Adrenal gland (tissue), 12 donors: ENCODE data around the gene LIMS1. TPM values are rescaled to one million over a fixed set of nuclear protein-coding genes. Genes with fewer than 3 reads are reported as not detected.
A peak's percentile ranks its signal among the peaks of the same experiment; 100 is the strongest.

Experiments
- DNase-seq, 7 donors: peaks; one replicate each; pipeline ENCODE4 v3.0.0-alpha.2; 2019 to 2020
- H3K27ac ChIP-seq, 5 donors: fragments of 200-600 bp; sonication (generic) in 4 of 5; 1 replicate in 3 of 5; 2 replicates in 2 of 5; pipeline versions ENCODE4 v1.5.1 to v1.8.0; 2016 to 2020; ENCODE audit warnings: mild to moderate bottlenecking in 1 of 5
- H3K27me3 ChIP-seq: fragments of 200-600 bp; 2 replicates; pipeline ENCODE4 v1.8.0; 2021
- H3K36me3 ChIP-seq, 2 donors: fragments of 200-600 bp; replicated peaks in 1 of 2; 1 replicate in 1 of 2; 2 replicates in 1 of 2; pipeline versions ENCODE4 v1.5.1 to v1.8.0; 2018 to 2022
- H3K4me1 ChIP-seq, 2 donors: fragments of 200-600 bp; replicated peaks in 1 of 2; 1 replicate in 1 of 2; 2 replicates in 1 of 2; pipeline versions ENCODE4 v1.5.1 to v1.8.0; 2018 to 2021
- H3K4me3 ChIP-seq, 4 donors: fragments of 200-600 bp; sonication (generic) in 3 of 4; one replicate each; pipeline ENCODE4 v1.5.1; 2016 to 2018
- H3K9me3 ChIP-seq, 3 donors: fragments of 200-600 bp; sonication (generic) in 1 of 3; replicated peaks in 1 of 3; 1 replicate in 2 of 3; 2 replicates in 1 of 3; pipeline versions ENCODE4 v1.5.1 to v1.8.0; 2016 to 2021
- CTCF ChIP-seq, 6 experiments: fragments of 450-650 bp in 4 of 6; fragments of 200-600 bp in 2 of 6; sonication (generic) in 1 of 6; IDR thresholded peaks; 1 replicate in 5 of 6; 2 replicates in 1 of 6; pipeline versions ENCODE4 v1.5.1 to v1.8.0; 2016 to 2021; ENCODE audit warnings: antibody characterized with exemption in 6 of 6, mild to moderate bottlenecking in 2 of 6, moderate library complexity in 1 of 6
- POLR2A ChIP-seq, 2 donors: fragments of 450-650 bp; IDR thresholded peaks; one replicate each; pipeline ENCODE4 v1.6.1; 2017; ENCODE audit warnings: antibody characterized with exemption in 2 of 2, mild to moderate bottlenecking in 2 of 2, moderate library complexity in 1 of 2
- WGBS, 4 donors: extraction: QIAGEN DNeasy Blood & Tissue Kit in 2 of 4; methylation state at CpG; one replicate each; pipeline versions ENCODE4 v1.1.5 to v1.1.7; 2013 to 2017; 5-methylcytosine and 5-hydroxymethylcytosine counted together
- intact Hi-C, 2 donors: fragments of 100-400 bp; cut with DNase I; formaldehyde crosslinking; loops; one replicate each; pipeline versions ENCODE4 v1.14.1 to v1.15.0; 2022 to 2023
- polyA plus RNA-seq, 3 donors: library from polyadenylated mRNA; stranded (reverse); fragments of 200-250 nt in 2 of 3; fragments of 350-450 nt in 1 of 3; fragmentation: Illumina TruSeq in 1 of 3; extraction: RNeasy Lipid Tissue Mini Kit (QIAGEN cat#74804) in 1 of 3; gene quantifications; one replicate each; pipeline ENCODE4 v1.2.3, GENCODE V29; 2013 to 2014
- total RNA-seq, 9 donors: library from RNA; depleted of rRNA in 4 of 9; stranded (reverse); fragments of >200 nt in 4 of 9; fragments of 120-200 nt in 1 of 9; fragmentation: NEBNext Ultra II Directional in 1 of 9; extraction: Animal tissue kit (Norgen Biotek cat#: 25700) in 1 of 9; gene quantifications; one replicate each; pipeline versions ENCODE4 v1.1.0 to v1.2.4, GENCODE V29; 2013 to 2023
- donor health status: healthy with polysubstance abuse.
- donor health status: Bipolar disorder and iron deficiency.
- donor health status: DM: yes; HTN: yes; CAD: no.
- donor health status: DM: no; HTN: no; CAD: no.
- donor health status: DM: no; HTN: no; CAD: no.
- donor health status: DM: yes; HTN: yes; CAD: no.

LIMS1 gene
- total and polyA plus RNA-seq, 12 donors, result 33.5 to 182 (median 111) TPM

DNA sequence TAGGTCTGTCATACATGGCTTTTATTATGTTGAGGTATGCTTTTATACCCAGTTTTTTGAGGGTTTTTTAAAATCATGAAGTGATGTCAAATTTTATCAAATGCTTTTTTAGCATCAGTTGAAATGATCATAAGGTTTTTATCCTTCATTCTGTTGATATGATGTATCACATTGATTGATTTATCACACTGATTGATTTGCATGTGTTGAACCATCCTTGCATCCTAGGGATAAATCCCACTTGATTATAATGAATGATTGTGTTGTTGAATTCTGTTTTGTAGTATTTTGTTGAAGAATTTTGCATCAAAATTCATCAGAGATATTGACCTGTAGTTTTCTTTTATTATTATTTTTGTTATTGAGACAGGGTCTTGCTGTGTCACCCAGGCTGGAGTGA is 68.2 kb downstream of the LIMS1 start:
- Histone ChIP-seq H3K27me3 (no peaks in the 10 kb centered on the region), H3K4me3 (no peak overlapping the region), H3K27ac (no peak overlapping the region), H3K36me3 (no peaks in the 10 kb centered on the region), H3K4me1 (no peaks in the 10 kb centered on the region), H3K9me3 (no peaks in the 10 kb centered on the region)
- no peak for TF ChIP-seq POLR2A (IDR thresholded peaks at IDR 0.05)
- no peak for TF ChIP-seq CTCF (IDR thresholded peaks at IDR 0.05)
- intact Hi-C loops, result loop anchor here in 1 of 2 donors (10.0 kb wide), 1 partner anchor 122 kb away; no protein-coding TSS in a partner anchor
- no peak for DNase-seq

- no peak overlapping the region for H3K4me3 ChIP-seq
- no peaks in the 10 kb centered on the region for H3K4me1 ChIP-seq
- H3K27ac ChIP-seq, result no peak overlapping the region
- H3K9me3 ChIP-seq, result no peaks in the 10 kb centered on the region
- WGBS, 4 donors, result 44 to 81% (median 59%) methylated on average over 4 of the region's 4 CpGs
- TF ChIP-seq POLR2A (IDR thresholded peaks at IDR 0.05), result no peak
- no peaks in the 10 kb centered on the region for H3K36me3 ChIP-seq
- intact Hi-C loops, result loop anchor here in 1 of 2 donors (10.0 kb wide), 1 partner anchor 121 kb away; no protein-coding TSS in a partner anchor
- DNase-seq, result no peak
- no peaks in the 10 kb centered on the region for H3K27me3 ChIP-seq
These were observed 69.9 kb downstream of the LIMS1 start for GRCh38 chr2:108604196-108604595.

GRCh38 chr2:108605947-108606346 is 71.7 kb downstream of the LIMS1 start:
- H3K27ac ChIP-seq, result no peak overlapping the region
- no peak for DNase-seq
- TF ChIP-seq POLR2A (IDR thresholded peaks at IDR 0.05), result no peak
- TF ChIP-seq CTCF (IDR thresholded peaks at IDR 0.05), result no peak
- no peaks in the 10 kb centered on the region for H3K36me3 ChIP-seq
- H3K4me3 ChIP-seq, result no peak overlapping the region
- WGBS, 4 donors, result 83 to 97% (median 89%) methylated on average over 3 of the region's 3 CpGs
- no peaks in the 10 kb centered on the region for H3K9me3 ChIP-seq
- H3K27me3 ChIP-seq, result no peaks in the 10 kb centered on the region
- intact Hi-C loops, result loop anchor here in 1 of 2 donors (10.0 kb wide), 1 partner anchor 119 kb away; no protein-coding TSS in a partner anchor
- H3K4me1 ChIP-seq, result no peaks in the 10 kb centered on the region

- Histone ChIP-seq H3K9me3 (no peaks in the 10 kb centered on the region), H3K27ac (no peak overlapping the region), H3K27me3 (no peaks in the 10 kb centered on the region), H3K4me1 (peaks cover 0 to 2% of the 10 kb centered on the region in 2 donors), H3K36me3 (no peaks in the 10 kb centered on the region), H3K4me3 (no peak overlapping the region)
- 57 to 65% (median 61%) methylated on average over 3 of the region's 3 CpGs for WGBS, 4 donors
- peak in 4 of 7 donors; percentile 51 to 79 (median 61) for DNase-seq
- TF ChIP-seq CTCF (IDR thresholded peaks at IDR 0.05) (peak; percentile 32 to 80 (median 68)), POLR2A (IDR thresholded peaks at IDR 0.05) (no peak)
- intact Hi-C loops, result loop anchor here in 1 of 2 donors (10.0 kb wide), 1 partner anchor 117 kb away; no protein-coding TSS in a partner anchor
These were observed 73.5 kb downstream of the LIMS1 start for GRCh38 chr2:108607706-108608301.

- H3K4me3 ChIP-seq, result no peak overlapping the region
- H3K4me1 ChIP-seq, result peaks cover 0 to 34% of the 10 kb centered on the region in 2 donors
- no peaks in the 10 kb centered on the region for H3K36me3 ChIP-seq
- H3K27ac ChIP-seq, result no peak overlapping the region
- no peaks in the 10 kb centered on the region for H3K27me3 ChIP-seq
- no peaks in the 10 kb centered on the region for H3K9me3 ChIP-seq
- intact Hi-C loops, result no loop called here
- DNase-seq, result no peak
- TF ChIP-seq POLR2A (IDR thresholded peaks at IDR 0.05) (no peak), CTCF (IDR thresholded peaks at IDR 0.05) (no peak)
- 72 to 83% (median 77%) methylated on average over 5 of the region's 5 CpGs for WGBS, 4 donors
These were observed 76.8 kb downstream of the LIMS1 start for GRCh38 chr2:108611021-108611420.
